Measurements from ENCODE around the gene RAB14.

- no peak for TF ChIP-seq EP300 (IDR thresholded peaks at IDR 0.05; ENCODE audit: borderline replicate concordance in 1 of 2, low read depth in 1 of 2, low read length in 1 of 2)
- TF ChIP-seq, protein P1, sequence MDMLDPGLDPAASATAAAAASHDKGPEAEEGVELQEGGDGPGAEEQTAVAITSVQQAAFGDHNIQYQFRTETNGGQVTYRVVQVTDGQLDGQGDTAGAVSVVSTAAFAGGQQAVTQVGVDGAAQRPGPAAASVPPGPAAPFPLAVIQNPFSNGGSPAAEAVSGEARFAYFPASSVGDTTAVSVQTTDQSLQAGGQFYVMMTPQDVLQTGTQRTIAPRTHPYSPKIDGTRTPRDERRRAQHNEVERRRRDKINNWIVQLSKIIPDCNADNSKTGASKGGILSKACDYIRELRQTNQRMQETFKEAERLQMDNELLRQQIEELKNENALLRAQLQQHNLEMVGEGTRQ (IDR thresholded peaks at IDR 0.05; ENCODE audit: borderline replicate concordance, low read depth, low read length): no peak
- TF ChIP-seq TAF1 (IDR thresholded peaks at IDR 0.05; ENCODE audit: borderline replicate concordance, low read depth, low read length): no peak
- TF ChIP-seq ELF1 (IDR thresholded peaks at IDR 0.05): no peak
- TF ChIP-seq POLR2AphosphoS5 (IDR thresholded peaks at IDR 0.05; ENCODE audit: low read depth, low read length): no peak
- no peak for TF ChIP-seq RCOR1 (IDR thresholded peaks at IDR 0.05; ENCODE audit: low read length)
Observed at GRCh38 chr9:121204121-121204520, 2.5 kb upstream of the RAB14 start.

Data from SK-N-SH (cell line).